Keratinocyte (primary cell): ENCODE measurements around the gene UBA3. TPM values are rescaled to one million over a fixed set of nuclear protein-coding genes. Genes with fewer than 3 reads are reported as not detected.

Source experiments
- DNase-seq: peaks from one replicate; pipeline ENCODE4 v3.0.0-alpha.2; 2011; ENCODE audit warnings: low read depth, missing footprints, low spot score
- FAIRE-seq: peaks from 2 replicates; lab custom pipeline; 2011; peaks lifted over from hg19 to GRCh38; lab: Jason Lieb, UNC
- H2AFZ ChIP-seq: 2 replicates; pipeline ENCODE4 v1.6.0; 2012; ENCODE audit warnings: low read length, control low read depth, inconsistent platforms; ENCODE audit not compliant: control insufficient read depth
- H3K27ac ChIP-seq: 2 replicates; pipeline ENCODE4 v1.5.1; 2011; ENCODE audit warnings: low read length; ENCODE audit not compliant: control insufficient read depth, insufficient read depth
- H3K27me3 ChIP-seq: 3 replicates; pipeline ENCODE4 v1.6.0; 2011; ENCODE audit warnings: low read length; ENCODE audit not compliant: control insufficient read depth, insufficient read depth; ENCODE audit errors: extremely low read depth
- H3K36me3 ChIP-seq, 2 experiments: 2 replicates in 1 of 2; 3 replicates in 1 of 2; pipeline ENCODE4 v1.5.1; 2011; ENCODE audit warnings: low read length in 2 of 2, mild to moderate bottlenecking in 1 of 2; ENCODE audit not compliant: control insufficient read depth in 2 of 2, insufficient read depth in 2 of 2; ENCODE audit errors: extremely low read depth in 1 of 2
- H3K4me1 ChIP-seq: 3 replicates; pipeline ENCODE4 v1.5.1; 2011; ENCODE audit warnings: low read length; ENCODE audit not compliant: control insufficient read depth, insufficient read depth; ENCODE audit errors: extremely low read depth
- H3K4me2 ChIP-seq: 3 replicates; pipeline ENCODE4 v1.6.0; 2011; ENCODE audit warnings: low read depth, low read length; ENCODE audit not compliant: control insufficient read depth, insufficient read depth; ENCODE audit errors: extremely low read depth
- H3K4me3 ChIP-seq, 3 experiments: fragments of 200-600 bp in 1 of 3; sonication (generic) in 1 of 3; 2 replicates in 2 of 3; 3 replicates in 1 of 3; pipeline ENCODE4 v1.5.1; 2011 to 2016; ENCODE audit warnings: low read length in 3 of 3, mild to moderate bottlenecking in 3 of 3, control low read depth in 2 of 3, inconsistent platforms in 1 of 3, low read depth in 1 of 3, mixed read lengths in 1 of 3, mixed run types in 1 of 3, moderate library complexity in 1 of 3; ENCODE audit not compliant: control insufficient read depth in 2 of 3, insufficient read depth in 2 of 3; ENCODE audit errors: extremely low read depth in 1 of 3
- H3K79me2 ChIP-seq: 2 replicates; pipeline ENCODE4 v1.6.0; 2012; ENCODE audit warnings: low read length; ENCODE audit not compliant: control insufficient read depth, insufficient read depth
- H3K9ac ChIP-seq: 3 replicates; pipeline ENCODE4 v1.6.0; 2011; ENCODE audit warnings: low read length; ENCODE audit not compliant: control insufficient read depth, insufficient read depth; ENCODE audit errors: extremely low read depth
- H3K9me1 ChIP-seq: 3 replicates; pipeline ENCODE4 v1.6.0; 2011; ENCODE audit warnings: low read length; ENCODE audit not compliant: control insufficient read depth, insufficient read depth; ENCODE audit errors: extremely low read depth
- H3K9me3 ChIP-seq: 2 replicates; pipeline ENCODE4 v1.5.1; 2012; ENCODE audit warnings: low read depth, low read length; ENCODE audit not compliant: control insufficient read depth
- H4K20me1 ChIP-seq: 3 replicates; pipeline ENCODE4 v1.6.0; 2011; ENCODE audit warnings: low read length; ENCODE audit not compliant: control insufficient read depth, insufficient read depth; ENCODE audit errors: extremely low read depth
- EZH2 ChIP-seq: IDR thresholded peaks from one replicate; pipeline ENCODE4 v1.6.1; 2012; ENCODE audit warnings: inconsistent platforms, mild to moderate bottlenecking, low read length, moderate library complexity
- dilution Hi-C: fragments of 300-500 bp; cut with MboI; formaldehyde crosslinking; loops from one replicate; pipeline ENCODE4 v1.7.0; 2020; ENCODE audit warnings: low sequenced_read_pairs; ENCODE audit not compliant: extremely low pct_ligation_motif_present
- polyA minus RNA-seq, 3 experiments: library from RNA; depleted of rRNA, polyadenylated mRNA; stranded (reverse); fragments of >200 nt; gene quantifications; 1 replicate in 1 of 3; 2 replicates in 1 of 3; 3 replicates in 1 of 3; pipeline ENCODE4 v1.2.3, GENCODE V29; 2011
- polyA plus RNA-seq, 5 experiments: library from polyadenylated mRNA; depleted of rRNA in 3 of 5; stranded (reverse) in 3 of 5; stranded (forward) in 1 of 5; unstranded in 1 of 5; fragments of >200 nt; gene quantifications; 1 replicate in 1 of 5; 2 replicates in 3 of 5; 3 replicates in 1 of 5; pipeline versions ENCODE4 v1.2.1 to v1.2.3, GENCODE V29; 2011 to 2012; ENCODE audit warnings: missing spikeins in 2 of 5, low read depth in 1 of 5, low replicate concordance in 1 of 5
- TF ChIP-seq, protein P1 (sequence below), 3 experiments: IDR thresholded peaks in 1 of 3; conservative IDR thresholded peaks in 1 of 3; optimal IDR thresholded peaks in 1 of 3; 2 replicates in 2 of 3; 3 replicates in 1 of 3; pipeline versions ENCODE3 to v1.5.1; 2011; ENCODE audit warnings: low read length in 3 of 3, mild to moderate bottlenecking in 3 of 3, moderate library complexity in 2 of 3, control low read depth in 1 of 3, inconsistent platforms in 1 of 3; ENCODE audit not compliant: insufficient read depth in 2 of 3; ENCODE audit errors: extremely low read depth in 1 of 3

UBA3 gene
- polyA plus RNA-seq (72.0 to 125 TPM (median 81.7 TPM) in 3 replicates), polyA minus RNA-seq (13.0 to 45.9 TPM (median 30.9 TPM) in 3 replicates)
- 35.4 TPM for polyA plus RNA-seq (2011; ENCODE audit: low read depth)
- 50.4 and 100 TPM in 2 replicates for polyA plus RNA-seq (2011; cell fraction: cytosol; rRNA removed)
- polyA plus RNA-seq (2011; cell fraction: nucleus; rRNA removed): 95.3 and 116 TPM in 2 replicates
- 44.4 and 66.0 TPM in 2 replicates for polyA plus RNA-seq (2012; ENCODE audit: low replicate concordance)
- polyA minus RNA-seq (2011; cell fraction: cytosol; rRNA and poly(A)+ RNA removed): 38.8 TPM
- 30.7 and 47.9 TPM in 2 replicates for polyA minus RNA-seq (2011; cell fraction: nucleus; rRNA and poly(A)+ RNA removed)

DNA sequence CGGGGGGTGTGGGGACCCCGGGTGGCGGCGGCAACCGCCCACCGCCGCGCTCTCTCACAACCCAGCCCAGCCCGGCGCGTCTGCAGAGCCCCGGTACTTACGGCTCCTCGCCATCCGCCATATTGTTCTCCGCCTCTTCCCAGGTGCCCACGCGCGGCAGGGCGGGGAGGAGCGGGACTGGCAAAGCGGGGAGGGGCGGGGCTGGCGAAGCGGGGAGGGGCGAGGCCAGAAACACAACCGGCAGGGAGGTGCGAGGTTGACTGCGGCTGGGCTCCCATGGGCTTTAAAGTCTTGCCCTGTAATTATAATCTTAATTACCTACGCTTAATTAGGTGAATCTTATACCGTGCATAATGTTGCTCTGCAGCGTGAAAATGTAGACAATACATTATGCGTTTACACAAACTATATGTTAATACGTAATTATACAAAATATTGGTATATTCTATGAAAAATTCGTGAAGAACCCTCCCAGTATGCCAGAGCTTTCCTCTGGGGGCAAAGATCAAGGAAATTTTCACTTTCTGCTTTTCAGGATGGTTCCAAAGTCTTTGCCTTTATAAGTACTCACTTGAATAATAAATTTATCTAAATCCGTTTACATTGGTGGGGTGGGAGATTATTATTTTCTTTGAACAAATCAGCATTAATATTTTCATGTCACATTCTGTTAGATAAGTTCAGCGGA lies at the start of gene UBA3:
Gene UBA3 (minus strand): TSS at position 133 of the 688 bp plus-strand sequence. CDS start 12 bp downstream, at position 121.
- H4K20me1 ChIP-seq: no peaks in the 10 kb centered on the region
- H3K27ac ChIP-seq: peak within 1 kb of the TSS; percentile 68
- H3K9me3 ChIP-seq: no peaks in the 10 kb centered on the region
- peak within 1 kb of the TSS; percentile 86 for H3K4me2 ChIP-seq
- H3K9ac ChIP-seq: peak within 1 kb of the TSS; percentile 89
- H3K9me1 ChIP-seq: no peaks in the 10 kb centered on the region
- peak within 1 kb of the TSS; percentile 72 to 96 (median 90) for H3K4me3 ChIP-seq
- no peak for DNase-seq
- TF ChIP-seq EZH2: no peak
- TF ChIP-seq, protein P1, sequence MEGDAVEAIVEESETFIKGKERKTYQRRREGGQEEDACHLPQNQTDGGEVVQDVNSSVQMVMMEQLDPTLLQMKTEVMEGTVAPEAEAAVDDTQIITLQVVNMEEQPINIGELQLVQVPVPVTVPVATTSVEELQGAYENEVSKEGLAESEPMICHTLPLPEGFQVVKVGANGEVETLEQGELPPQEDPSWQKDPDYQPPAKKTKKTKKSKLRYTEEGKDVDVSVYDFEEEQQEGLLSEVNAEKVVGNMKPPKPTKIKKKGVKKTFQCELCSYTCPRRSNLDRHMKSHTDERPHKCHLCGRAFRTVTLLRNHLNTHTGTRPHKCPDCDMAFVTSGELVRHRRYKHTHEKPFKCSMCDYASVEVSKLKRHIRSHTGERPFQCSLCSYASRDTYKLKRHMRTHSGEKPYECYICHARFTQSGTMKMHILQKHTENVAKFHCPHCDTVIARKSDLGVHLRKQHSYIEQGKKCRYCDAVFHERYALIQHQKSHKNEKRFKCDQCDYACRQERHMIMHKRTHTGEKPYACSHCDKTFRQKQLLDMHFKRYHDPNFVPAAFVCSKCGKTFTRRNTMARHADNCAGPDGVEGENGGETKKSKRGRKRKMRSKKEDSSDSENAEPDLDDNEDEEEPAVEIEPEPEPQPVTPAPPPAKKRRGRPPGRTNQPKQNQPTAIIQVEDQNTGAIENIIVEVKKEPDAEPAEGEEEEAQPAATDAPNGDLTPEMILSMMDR (optimal IDR thresholded peaks at IDR 0.05 in 1 of 3, IDR thresholded peaks at IDR 0.05 in 1 of 3, conservative IDR thresholded peaks at IDR 0.05 in 1 of 3; ENCODE audit: extremely low read depth in 1 of 3, insufficient read depth in 2 of 3, low read length in 3 of 3): no peak
- peak within 1 kb of the TSS; percentile 53 for H2AFZ ChIP-seq
- peaks cover 34% of the 10 kb centered on the region for H3K79me2 ChIP-seq
- H3K36me3 ChIP-seq: no peaks in the 10 kb centered on the region
- dilution Hi-C loops: no loop called here
- FAIRE-seq: peak; percentile 5
- H3K27me3 ChIP-seq: no peaks in the 10 kb centered on the region
- H3K4me1 ChIP-seq: peaks cover 42% of the 10 kb centered on the region

GRCh38 chr3:69129531-69129930 lies 49.4 kb upstream of the UBA3 start:
- no peak overlapping the region for H3K4me2 ChIP-seq
- H3K9me1 ChIP-seq: no peaks in the 10 kb centered on the region
- no peaks in the 10 kb centered on the region for H3K4me1 ChIP-seq
- no peak overlapping the region for H2AFZ ChIP-seq
- no peak overlapping the region for H3K4me3 ChIP-seq
- H3K36me3 ChIP-seq: no peaks in the 10 kb centered on the region
- H3K9me3 ChIP-seq: no peaks in the 10 kb centered on the region
- no peak overlapping the region for H3K9ac ChIP-seq
- no peaks in the 10 kb centered on the region for H3K27me3 ChIP-seq
- no peak overlapping the region for H3K27ac ChIP-seq
- no peak for DNase-seq
- H4K20me1 ChIP-seq: no peaks in the 10 kb centered on the region
- no peak for FAIRE-seq
- TF ChIP-seq, protein P1 (optimal IDR thresholded peaks at IDR 0.05 in 1 of 3, IDR thresholded peaks at IDR 0.05 in 1 of 3, conservative IDR thresholded peaks at IDR 0.05 in 1 of 3; ENCODE audit: extremely low read depth in 1 of 3, insufficient read depth in 2 of 3, low read length in 3 of 3): no peak
- TF ChIP-seq EZH2: no peak
- no peaks in the 10 kb centered on the region for H3K79me2 ChIP-seq
- dilution Hi-C loops: no loop called here
